Right atrium auricular region (tissue), 2 donors: Measurements from ENCODE around the gene POLA2. TPM values are rescaled to one million over a fixed set of nuclear protein-coding genes. Genes with fewer than 3 reads are reported as not detected.
A peak's percentile ranks its signal among the peaks of the same experiment; 100 is the strongest.

Experiments used
- DNase-seq: peaks from one replicate; pipeline ENCODE4 v3.0.0-alpha.2; 2019; ENCODE audit warnings: low spot score
- H3K27ac ChIP-seq, 2 donors: fragments of 200-600 bp; sonication (generic); 1 replicate in 1 of 2; 2 replicates in 1 of 2; pipeline ENCODE4 v1.5.1; 2016 to 2019
- H3K27me3 ChIP-seq, 2 donors: fragments of 200-600 bp; sonication (generic); one replicate each; pipeline versions ENCODE4 v1.5.1 to v1.6.0; 2017 to 2019
- H3K36me3 ChIP-seq: fragments of 200-600 bp; sonication (generic); one replicate; pipeline ENCODE4 v1.5.1; 2016
- H3K4me1 ChIP-seq, 2 donors: fragments of 200-600 bp; sonication (generic); one replicate each; pipeline versions ENCODE4 v1.5.1 to v1.6.0; 2017 to 2019
- H3K4me3 ChIP-seq, 2 donors: fragments of 200-600 bp; sonication (generic); 1 replicate in 1 of 2; 2 replicates in 1 of 2; pipeline ENCODE4 v1.5.1; 2017 to 2019; ENCODE audit warnings: mild to moderate bottlenecking in 1 of 2, moderate library complexity in 1 of 2
- H3K9me3 ChIP-seq, 2 donors: fragments of 200-600 bp; sonication (generic); one replicate each; pipeline ENCODE4 v1.5.1; 2019
- CTCF ChIP-seq, 2 donors: fragments of 200-600 bp; sonication (generic); IDR thresholded peaks; one replicate each; pipeline ENCODE4 v1.5.1; 2019; ENCODE audit warnings: antibody characterized with exemption in 2 of 2
- total RNA-seq, 2 donors: library from RNA; depleted of rRNA; stranded (reverse); fragments of >200 nt; gene quantifications; one replicate each; pipeline ENCODE4 v1.1.0, GENCODE V29; 2016

The POLA2 gene
- total RNA-seq, 2 donors from 2014 or later, result 4.5 to 12.4 TPM

DNA sequence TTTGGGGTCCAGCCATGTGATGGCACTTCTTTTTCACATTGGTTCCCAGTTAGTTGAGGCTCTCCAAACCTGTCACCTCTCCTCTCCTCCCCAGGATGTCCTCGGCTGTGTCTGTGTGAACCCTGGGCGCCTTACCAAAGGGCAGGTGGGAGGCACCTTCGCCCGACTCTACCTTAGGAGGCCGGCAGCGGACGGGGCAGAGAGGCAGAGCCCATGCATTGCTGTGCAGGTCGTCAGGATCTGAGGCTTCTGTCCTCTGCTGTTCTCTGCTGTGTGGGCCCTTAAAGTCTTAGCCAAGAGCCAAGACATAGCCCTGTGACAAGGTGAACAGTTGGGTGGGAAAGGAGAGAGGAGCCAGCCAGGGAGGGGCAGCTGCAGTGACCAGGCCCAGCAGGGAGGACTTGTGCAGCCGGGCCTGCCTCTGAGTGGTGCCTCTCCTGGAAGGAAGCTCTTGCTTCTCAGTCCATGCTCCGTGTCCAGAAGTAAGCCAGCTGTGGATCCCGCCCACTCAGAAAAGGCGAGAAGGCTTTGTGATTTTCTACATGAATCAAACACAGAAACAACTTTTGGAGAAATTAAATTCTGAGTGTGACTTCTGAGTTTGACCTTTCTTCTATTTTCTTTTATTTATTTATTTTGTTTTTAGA, 35.4 kb downstream of the POLA2 start:
- no peaks in the 10 kb centered on the region for H3K9me3 ChIP-seq
- H3K36me3 ChIP-seq, result no peaks in the 10 kb centered on the region
- no peak overlapping the region for H3K4me3 ChIP-seq
- H3K27me3 ChIP-seq, result no peaks in the 10 kb centered on the region
- peaks cover 0 to 91% of the 10 kb centered on the region in 2 donors for H3K4me1 ChIP-seq
- TF ChIP-seq CTCF (IDR thresholded peaks at IDR 0.05), result no peak
- DNase-seq, result no peak
- H3K27ac ChIP-seq, result peak overlapping the region; percentile 80 to 85

- no peaks in the 10 kb centered on the region for H3K9me3 ChIP-seq
- no peak overlapping the region for H3K4me3 ChIP-seq
- H3K36me3 ChIP-seq, result no peaks in the 10 kb centered on the region
- peaks cover 0 to 85% of the 10 kb centered on the region in 2 donors for H3K4me1 ChIP-seq
- peak; percentile 88 for DNase-seq
- TF ChIP-seq CTCF (IDR thresholded peaks at IDR 0.05), result no peak
- H3K27ac ChIP-seq, result peak overlapping the region; percentile 80 to 85
- no peaks in the 10 kb centered on the region for H3K27me3 ChIP-seq
Observed at GRCh38 chr11:65298131-65298535, 36.4 kb downstream of the POLA2 start.

GRCh38 chr11:65298655-65299179, 37.0 kb downstream of the POLA2 start:
- peaks cover 0 to 80% of the 10 kb centered on the region in 2 donors for H3K4me1 ChIP-seq
- no peak overlapping the region for H3K4me3 ChIP-seq
- H3K9me3 ChIP-seq, result no peaks in the 10 kb centered on the region
- peak; percentile 86 for DNase-seq
- peak overlapping the region; percentile 80 to 85 for H3K27ac ChIP-seq
- TF ChIP-seq CTCF (IDR thresholded peaks at IDR 0.05), result no peak
- no peaks in the 10 kb centered on the region for H3K27me3 ChIP-seq
- no peaks in the 10 kb centered on the region for H3K36me3 ChIP-seq

GRCh38 chr11:65300621-65301275, 39.0 kb downstream of the POLA2 start:
- H3K27me3 ChIP-seq, result no peaks in the 10 kb centered on the region
- no peak for TF ChIP-seq CTCF (IDR thresholded peaks at IDR 0.05)
- H3K27ac ChIP-seq, result no peak overlapping the region
- DNase-seq, result no peak
- H3K36me3 ChIP-seq, result no peaks in the 10 kb centered on the region
- H3K9me3 ChIP-seq, result no peaks in the 10 kb centered on the region
- peaks cover 0 to 62% of the 10 kb centered on the region in 2 donors for H3K4me1 ChIP-seq
- H3K4me3 ChIP-seq, result no peak overlapping the region

DNA sequence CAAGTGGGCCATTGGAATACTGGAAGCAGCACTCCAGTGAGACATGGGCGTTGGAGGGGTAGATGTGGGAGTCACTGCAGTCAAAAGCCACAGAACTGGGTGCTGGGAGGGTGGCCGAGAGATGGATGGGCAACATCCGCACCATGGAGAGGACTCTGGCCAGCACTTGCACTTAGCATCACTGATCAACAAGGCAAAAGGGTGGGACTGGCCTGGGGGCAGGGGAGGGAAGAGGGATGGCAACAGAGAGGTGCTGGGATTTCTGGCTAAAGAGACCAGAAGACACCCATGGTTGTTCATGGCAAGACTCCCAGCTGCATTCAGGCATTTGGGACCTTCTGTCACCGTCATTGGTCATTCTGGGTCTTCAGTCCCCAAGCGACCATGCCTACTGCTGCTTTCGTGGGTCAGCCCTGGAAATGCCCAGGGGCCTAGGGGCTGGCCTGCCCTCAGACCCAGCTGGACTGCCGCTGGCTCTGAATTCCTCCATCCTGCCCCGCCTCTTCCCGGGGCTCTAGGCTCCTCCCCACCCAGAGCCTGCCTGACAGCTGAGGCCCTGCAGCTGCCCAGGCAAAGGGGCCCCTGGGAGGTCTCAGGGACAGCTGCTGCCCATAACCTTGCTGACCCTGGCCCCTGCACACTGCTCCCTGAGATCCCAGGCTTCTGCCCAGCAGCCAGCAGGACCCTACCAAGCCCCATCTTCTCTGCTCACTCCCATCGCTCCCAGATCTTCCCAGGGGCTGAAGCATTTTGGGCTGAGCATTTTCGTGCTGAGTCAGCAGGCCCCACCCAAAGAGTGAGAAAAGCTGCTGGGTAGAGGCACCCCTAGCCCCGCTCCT, 39.9 kb downstream of the POLA2 start:
- DNase-seq, result no peak
- H3K9me3 ChIP-seq, result no peaks in the 10 kb centered on the region
- H3K27ac ChIP-seq, result peak overlapping the region in 1 of 2 donors; percentile 48
- no peak for TF ChIP-seq CTCF (IDR thresholded peaks at IDR 0.05)
- no peaks in the 10 kb centered on the region for H3K27me3 ChIP-seq
- peaks cover 0 to 53% of the 10 kb centered on the region in 2 donors for H3K4me1 ChIP-seq
- no peaks in the 10 kb centered on the region for H3K36me3 ChIP-seq
- no peak overlapping the region for H3K4me3 ChIP-seq
